Airway epithelial cell (primary cell): Measurements from ENCODE around the gene PDPN. TPM values are rescaled to one million over a fixed set of nuclear protein-coding genes. Genes with fewer than 3 reads are reported as not detected.

ENCODE experiments used
- total RNA-seq: library from RNA; depleted of rRNA; stranded (reverse); fragments of >200 nt; gene quantifications from 2 replicates; pipeline ENCODE4 v1.2.3, GENCODE V29; 2015

The PDPN gene, protein sequence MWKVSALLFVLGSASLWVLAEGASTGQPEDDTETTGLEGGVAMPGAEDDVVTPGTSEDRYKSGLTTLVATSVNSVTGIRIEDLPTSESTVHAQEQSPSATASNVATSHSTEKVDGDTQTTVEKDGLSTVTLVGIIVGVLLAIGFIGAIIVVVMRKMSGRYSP
- 18.9 and 22.6 TPM in 2 replicates for total RNA-seq

DNA sequence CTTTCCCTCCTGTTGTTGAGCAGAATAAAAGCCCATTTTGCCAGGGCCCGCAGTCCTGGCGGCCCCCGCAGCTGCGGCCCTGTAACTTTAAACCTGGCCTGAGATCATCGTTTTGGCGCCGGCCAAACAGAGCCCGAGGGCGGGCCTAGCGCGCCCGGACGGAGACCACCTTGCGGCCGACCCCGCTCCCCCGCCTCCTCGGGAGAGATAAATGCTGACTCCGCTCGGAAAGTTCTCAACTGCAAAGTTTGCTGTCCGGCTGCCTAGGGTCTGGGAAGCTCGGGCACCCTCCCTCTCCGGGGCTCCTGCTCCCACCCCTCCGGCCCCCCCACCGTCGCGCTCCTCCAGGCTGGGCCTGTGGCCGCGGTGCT is at the start of gene PDPN:
Gene PDPN, plus strand, starts transcription at position 238 of the 371 bp plus-strand sequence. CDS start 202 bp downstream, outside the sequence.

Other genes starting within 250 kb of the PDPN start
- gene PRAMEF14, start 236.7 kb upstream of the PDPN start, total RNA-seq: not detected in 2 replicates
- not detected in 2 replicates for gene PRAMEF19, start 211.9 kb upstream of the PDPN start, total RNA-seq
- gene PRAMEF17, start 194.2 kb upstream of the PDPN start, total RNA-seq: not detected in 2 replicates
- gene PRAMEF20, start 173.4 kb upstream of the PDPN start, total RNA-seq: not detected in 2 replicates
- not detected in 2 replicates for gene LRRC38, start 69.8 kb upstream of the PDPN start, total RNA-seq
- gene PRDM2, start 116.4 kb downstream of the PDPN start, total RNA-seq: 6.3 and 12.0 TPM in 2 replicates